Measurements from ENCODE around the gene CEBPB.
A peak's percentile ranks its signal among the peaks of the same experiment; 100 is the strongest.
"Not testable (repeated sequence)": the region's sequence is repeated elsewhere in the genome, so short reads cannot be mapped to it uniquely, and the experiment has no call there.

Gene CEBPB

GRCh38 chr20:50190251-50191064 is at the start of gene CEBPB:
Gene CEBPB (plus strand): TSS chr20:50190830. CDS start chr20:50191034, 204 bp downstream.
- peak; percentile 78 for DNase-seq

GRCh38 chr20:50141018-50141675 is 49.5 kb upstream of the CEBPB start:
- DNase-seq = no peak

GRCh38 chr20:50141811-50142561 is 48.6 kb upstream of the CEBPB start:
- no peak for DNase-seq

- no peak for DNase-seq
These were observed 47.8 kb upstream of the CEBPB start for GRCh38 chr20:50142812-50143211.

GRCh38 chr20:50144362-50144761 is 46.3 kb upstream of the CEBPB start:
- no peak for DNase-seq

GRCh38 chr20:50145566-50145965 is 45.1 kb upstream of the CEBPB start:
- DNase-seq = no peak

GRCh38 chr20:50146214-50146613 is 44.4 kb upstream of the CEBPB start:
- DNase-seq = no peak

- DNase-seq = peak; percentile 60
These were observed 43.6 kb upstream of the CEBPB start for GRCh38 chr20:50146732-50147662.

GRCh38 chr20:50149481-50150254 is 41.0 kb upstream of the CEBPB start:
- DNase-seq = no peak

- DNase-seq = no peak
These were observed 39.4 kb upstream of the CEBPB start for GRCh38 chr20:50151034-50151743.

GRCh38 chr20:50152394-50153152 is 38.1 kb upstream of the CEBPB start:
- DNase-seq = no peak

- DNase-seq = no peak
These were observed 37.5 kb upstream of the CEBPB start for GRCh38 chr20:50153153-50153499.

- DNase-seq = peak; percentile 88
These were observed 36.9 kb upstream of the CEBPB start, which contains the start of gene PEDS1 for GRCh38 chr20:50153500-50154377. Gene PEDS1 (minus strand): TSS chr20:50153723. CDS start chr20:50153637, 86 bp downstream.

GRCh38 chr20:50161494-50161893 is 29.1 kb upstream of the CEBPB start:
- not testable (repeated sequence) for DNase-seq

- no peak for DNase-seq
These were observed 26.9 kb upstream of the CEBPB start for GRCh38 chr20:50163570-50164317.

- DNase-seq = peak; percentile 86
These were observed 24.7 kb upstream of the CEBPB start for GRCh38 chr20:50165684-50166554.

GRCh38 chr20:50169329-50169823 is 21.3 kb upstream of the CEBPB start:
- DNase-seq = peak; percentile 25

All from GDM1 (cell line).